ENCODE measurements around the gene PDE1A. TPM values are rescaled to one million over a fixed set of nuclear protein-coding genes. Genes with fewer than 3 reads are reported as not detected.

The PDE1A gene
- total RNA-seq, 1 experiment from 2014 or later: 0.11 TPM

DNA sequence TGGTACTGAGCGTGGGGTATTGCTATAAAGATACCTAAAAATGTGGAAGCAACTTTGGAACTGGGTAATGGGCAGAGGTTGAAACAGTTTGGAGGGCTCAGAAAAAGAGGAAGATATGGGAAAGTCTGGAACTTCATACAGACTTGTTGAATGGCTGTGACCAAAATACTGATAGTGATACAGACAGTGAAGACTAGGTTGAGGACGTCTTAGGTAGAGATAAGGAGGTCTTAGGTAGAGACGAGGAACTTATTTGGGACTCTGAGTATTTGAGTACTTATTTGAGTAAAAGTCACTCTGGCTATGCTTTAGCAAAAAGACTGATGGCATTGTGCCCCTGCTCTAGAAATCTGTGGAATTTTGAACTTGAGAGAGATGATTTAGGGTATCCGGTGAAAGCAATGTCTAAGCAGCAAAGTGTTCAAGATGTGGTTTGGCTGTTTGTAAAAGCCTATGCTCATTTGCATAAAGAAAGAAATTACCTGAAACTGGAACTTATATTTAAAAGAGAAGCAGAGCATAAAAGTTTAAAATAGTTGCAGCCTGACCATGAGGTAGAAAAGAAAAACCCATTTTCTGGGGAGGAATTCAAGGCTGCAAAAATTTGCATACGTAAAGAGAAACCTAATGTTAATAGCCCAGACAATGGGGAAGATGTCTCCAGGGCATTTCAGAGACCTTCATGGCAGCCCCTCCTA lies 219.6 kb downstream of the PDE1A start:
- Histone ChIP-seq H4K20me1 (ENCODE audit: insufficient read depth) (no peaks in the 10 kb centered on the region), H2AFZ (no peak overlapping the region), H3K79me2 (ENCODE audit: low read depth) (no peaks in the 10 kb centered on the region), H3F3A (ENCODE audit: insufficient read depth, low read depth) (no peaks in the 10 kb centered on the region), H3K4me3 (no peak overlapping the region), H3K9me3 (ENCODE audit: insufficient read depth, low read depth) (no peaks in the 10 kb centered on the region), H3K4me2 (no peak overlapping the region), H3K27me3 (ENCODE audit: insufficient read depth, low read depth) (no peaks in the 10 kb centered on the region), H3K9me2 (ENCODE audit: insufficient read depth) (no peaks in the 10 kb centered on the region), H3K27ac (no peak overlapping the region), H3K4me1 (replicated peaks; ENCODE audit: insufficient read depth) (no peaks in the 10 kb centered on the region), H3K36me3 (ENCODE audit: low read depth) (no peaks in the 10 kb centered on the region)
- BruUV-seq (replicated peaks): no TSS peak
- TF ChIP-seq EZH2 (IDR thresholded peaks at IDR 0.05; ENCODE audit: low read depth): no peak
- no peak for TF ChIP-seq CTCF (conservative IDR thresholded peaks at IDR 0.05)
- ChIA-PET CTCF (no interaction called here), POLR2A (ENCODE audit: unreplicated experiment) (no interaction called here)
- intact Hi-C loops (cut with micrococcal nuclease; ENCODE audit: unreplicated experiment): no loop called here
- DNase-seq: no peak

- H4K20me1 ChIP-seq (ENCODE audit: insufficient read depth): no peaks in the 10 kb centered on the region
- no peaks in the 10 kb centered on the region for H3K79me2 ChIP-seq (ENCODE audit: low read depth)
- no peaks in the 10 kb centered on the region for H3K4me1 ChIP-seq (replicated peaks; ENCODE audit: insufficient read depth)
- ChIA-PET CTCF (no interaction called here), POLR2A (ENCODE audit: unreplicated experiment) (interaction anchor here (0.6 kb wide), 1 partner anchor 930 kb away, joined by 6 read pairs; no protein-coding TSS in a partner anchor)
- H3K27ac ChIP-seq: no peak overlapping the region
- H3K9me3 ChIP-seq (ENCODE audit: insufficient read depth, low read depth): no peaks in the 10 kb centered on the region
- no TSS peak for BruUV-seq (replicated peaks)
- H3K9me2 ChIP-seq (ENCODE audit: insufficient read depth): no peaks in the 10 kb centered on the region
- no peaks in the 10 kb centered on the region for H3K27me3 ChIP-seq (ENCODE audit: insufficient read depth, low read depth)
- no peak overlapping the region for H3K4me2 ChIP-seq
- no peaks in the 10 kb centered on the region for H3F3A ChIP-seq (ENCODE audit: insufficient read depth, low read depth)
- no peak for DNase-seq
- H3K36me3 ChIP-seq (ENCODE audit: low read depth): no peaks in the 10 kb centered on the region
- TF ChIP-seq CTCF (conservative IDR thresholded peaks at IDR 0.05) (no peak), EZH2 (IDR thresholded peaks at IDR 0.05; ENCODE audit: low read depth) (no peak)
- intact Hi-C loops (cut with micrococcal nuclease; ENCODE audit: unreplicated experiment): no loop called here
- no peak overlapping the region for H2AFZ ChIP-seq
- H3K4me3 ChIP-seq: no peak overlapping the region
Measured at GRCh38 chr2:182197529-182197928, 229.3 kb downstream of the PDE1A start.

GRCh38 chr2:182193291-182193690 lies 233.5 kb downstream of the PDE1A start:
- intact Hi-C loops (cut with micrococcal nuclease; ENCODE audit: unreplicated experiment): no loop called here
- Histone ChIP-seq H3K27ac (no peak overlapping the region), H3K36me3 (ENCODE audit: low read depth) (no peaks in the 10 kb centered on the region), H4K20me1 (ENCODE audit: insufficient read depth) (no peaks in the 10 kb centered on the region), H3K4me3 (no peak overlapping the region), H3K4me2 (no peak overlapping the region), H3F3A (ENCODE audit: insufficient read depth, low read depth) (no peaks in the 10 kb centered on the region), H3K79me2 (ENCODE audit: low read depth) (no peaks in the 10 kb centered on the region), H3K9me2 (ENCODE audit: insufficient read depth) (no peaks in the 10 kb centered on the region), H3K9me3 (ENCODE audit: insufficient read depth, low read depth) (no peaks in the 10 kb centered on the region), H2AFZ (no peak overlapping the region), H3K4me1 (replicated peaks; ENCODE audit: insufficient read depth) (no peaks in the 10 kb centered on the region), H3K27me3 (ENCODE audit: insufficient read depth, low read depth) (no peaks in the 10 kb centered on the region)
- TF ChIP-seq EZH2 (IDR thresholded peaks at IDR 0.05; ENCODE audit: low read depth) (no peak), CTCF (conservative IDR thresholded peaks at IDR 0.05) (no peak)
- BruUV-seq (replicated peaks): no TSS peak
- CTCF ChIA-PET: no interaction called here
- no peak for DNase-seq
- POLR2A ChIA-PET (ENCODE audit: unreplicated experiment): no interaction called here
